CD8-positive, alpha-beta memory T cell (primary cell): ENCODE results near the gene NFIC. TPM values are rescaled to one million over a fixed set of nuclear protein-coding genes. Genes with fewer than 3 reads are reported as not detected.

Source experiments
- CTCF ChIA-PET: fragments of 350-600 bp; sonication (Branson Sonifier 250); formaldehyde crosslinking; loops from one replicate; lab custom pipeline; 2021; ENCODE audit warnings: antibody characterized with exemption; lab: Charles Lee
- POLR2A ChIA-PET: fragments of 350-600 bp; sonication (Branson Sonifier 250); formaldehyde crosslinking; loops from one replicate; lab custom pipeline; 2021; ENCODE audit warnings: antibody characterized with exemption; lab: Charles Lee
- DNase-seq, 5 donors: peaks; one replicate each; pipeline versions ENCODE4 v3.0.0 to v3.0.0-alpha.2; 2020 to 2022; ENCODE audit warnings: mixed read lengths in 1 of 5
- H3K27ac ChIP-seq: one replicate; pipeline ENCODE4 v1.7.0; 2013; ENCODE audit warnings: low read depth, mild to moderate bottlenecking, low read length, moderate library complexity
- H3K27me3 ChIP-seq: 2 replicates; pipeline ENCODE4 v1.7.0; 2013; ENCODE audit warnings: low read length, mild to moderate bottlenecking; ENCODE audit not compliant: insufficient read depth, poor library complexity, severe bottlenecking
- H3K36me3 ChIP-seq: 2 replicates; pipeline ENCODE4 v1.7.0; 2013; ENCODE audit warnings: mild to moderate bottlenecking, low read length, moderate library complexity; ENCODE audit not compliant: insufficient read depth
- H3K4me1 ChIP-seq: 2 replicates; pipeline ENCODE4 v1.7.0; 2013; ENCODE audit warnings: mild to moderate bottlenecking, low read length, moderate library complexity; ENCODE audit not compliant: insufficient read depth
- H3K4me3 ChIP-seq: 2 replicates; pipeline ENCODE4 v1.7.0; 2013; ENCODE audit warnings: mild to moderate bottlenecking, low read length
- H3K9me3 ChIP-seq: 2 replicates; pipeline ENCODE4 v1.7.0; 2013; ENCODE audit warnings: mild to moderate bottlenecking, low read length
- H3K27ac Mint-ChIP-seq, 8 donors: one replicate each; pipeline ENCODE4 v1.8.0; 2020 to 2021; ENCODE audit warnings: mixed read lengths in 8 of 8, mild to moderate bottlenecking in 6 of 8, inconsistent platforms in 3 of 8, moderate library complexity in 3 of 8
- H3K27me3 Mint-ChIP-seq, 2 donors: one replicate each; pipeline ENCODE4 v1.8.0; 2020 to 2021; ENCODE audit warnings: mixed read lengths in 2 of 2, mild to moderate bottlenecking in 1 of 2, moderate library complexity in 1 of 2
- H3K36me3 Mint-ChIP-seq, 3 donors: one replicate each; pipeline ENCODE4 v1.8.0; 2020 to 2021; ENCODE audit warnings: mixed read lengths in 3 of 3, inconsistent platforms in 1 of 3, mild to moderate bottlenecking in 1 of 3
- H3K4me1 Mint-ChIP-seq, 3 donors: one replicate each; pipeline ENCODE4 v1.8.0; 2020 to 2021; ENCODE audit warnings: mixed read lengths in 3 of 3, inconsistent platforms in 1 of 3, mild to moderate bottlenecking in 1 of 3
- H3K4me3 Mint-ChIP-seq, 7 donors: one replicate each; pipeline ENCODE4 v1.8.0; 2020 to 2021; ENCODE audit warnings: mixed read lengths in 7 of 7, mild to moderate bottlenecking in 6 of 7, moderate library complexity in 4 of 7, inconsistent platforms in 2 of 7
- H3K9me3 Mint-ChIP-seq, 5 donors: one replicate each; pipeline ENCODE4 v1.8.0; 2020 to 2022; ENCODE audit warnings: mixed read lengths in 5 of 5, mild to moderate bottlenecking in 3 of 5, moderate library complexity in 2 of 5, inconsistent platforms in 1 of 5
- polyA plus RNA-seq: library from polyadenylated mRNA; unstranded; fragments of 300-500 nt; fragmentation: Illumina TruSeq; gene quantifications from one replicate; pipeline ENCODE4 v1.2.3, GENCODE V29; 2021
- total RNA-seq, 2 experiments: library from RNA; stranded (reverse); gene quantifications; one replicate each; pipeline ENCODE4 v1.2.3, GENCODE V29; 2021

Gene NFIC
- total and polyA plus RNA-seq, 3 experiments from 2014 or later, result 16.1 to 19.4 (median 17.8) TPM

GRCh38 chr19:3469638-3470499, 103.5 kb downstream of the NFIC start:
- peaks cover 0 to 1% of the 10 kb centered on the region in 2 donors for H3K27me3 Mint-ChIP-seq
- no peaks in the 10 kb centered on the region for H3K36me3 Mint-ChIP-seq
- ChIA-PET CTCF (interaction anchor here (0.7 to 1.5 kb wide), 2 partner anchors 15 to 31 kb away, joined by 3 to 4 read pairs; no protein-coding TSS in a partner anchor), POLR2A (no interaction called here)
- Histone ChIP-seq H3K27me3 (no peaks in the 10 kb centered on the region), H3K9me3 (no peaks in the 10 kb centered on the region), H3K4me1 (no peaks in the 10 kb centered on the region), H3K27ac (no peak overlapping the region), H3K36me3 (no peaks in the 10 kb centered on the region), H3K4me3 (no peak overlapping the region)
- peak overlapping the region in 1 of 8 donors; percentile 33 for H3K27ac Mint-ChIP-seq
- no peak overlapping the region for H3K4me3 Mint-ChIP-seq
- no peaks in the 10 kb centered on the region for H3K9me3 Mint-ChIP-seq
- DNase-seq, result no peak
- no peaks in the 10 kb centered on the region for H3K4me1 Mint-ChIP-seq

- POLR2A ChIA-PET, result no interaction called here
- CTCF ChIA-PET, result interaction anchor here (0.7 kb wide), 1 partner anchor 31 kb away, joined by 3 read pairs; no protein-coding TSS in a partner anchor
These were observed 104.2 kb downstream of the NFIC start for GRCh38 chr19:3470500-3471128.

GRCh38 chr19:3471954-3472655, 105.7 kb downstream of the NFIC start:
- POLR2A ChIA-PET, result no interaction called here
- no peak overlapping the region for H3K27ac ChIP-seq

More at GRCh38 chr19:3470500-3471128, 104.2 kb downstream of the NFIC start:
- no peak overlapping the region for H3K27ac ChIP-seq
- H3K36me3 ChIP-seq, result no peaks in the 10 kb centered on the region
- H3K9me3 ChIP-seq, result no peaks in the 10 kb centered on the region
- Mint-ChIP-seq H3K27me3 (peaks cover 0 to 1% of the 10 kb centered on the region in 2 donors), H3K4me3 (no peak overlapping the region), H3K27ac (peak overlapping the region in 1 of 8 donors; percentile 68), H3K36me3 (no peaks in the 10 kb centered on the region), H3K4me1 (no peaks in the 10 kb centered on the region), H3K9me3 (no peaks in the 10 kb centered on the region)
- H3K27me3 ChIP-seq, result no peaks in the 10 kb centered on the region
- no peak for DNase-seq
- no peaks in the 10 kb centered on the region for H3K4me1 ChIP-seq
- no peak overlapping the region for H3K4me3 ChIP-seq

GRCh38 chr19:3474010-3474409, 107.6 kb downstream of the NFIC start:
- Histone ChIP-seq H3K36me3 (no peaks in the 10 kb centered on the region), H3K4me1 (peaks cover 3% of the 10 kb centered on the region), H3K27ac (no peak overlapping the region), H3K4me3 (no peak overlapping the region), H3K27me3 (no peaks in the 10 kb centered on the region), H3K9me3 (no peaks in the 10 kb centered on the region)
- DNase-seq, result no peak
- no peaks in the 10 kb centered on the region for H3K36me3 Mint-ChIP-seq
- POLR2A ChIA-PET, result no interaction called here
- H3K27ac Mint-ChIP-seq, result no peak overlapping the region
- peaks cover 8 to 12% (median 10%) of the 10 kb centered on the region in 3 donors for H3K4me1 Mint-ChIP-seq
- H3K9me3 Mint-ChIP-seq, result no peaks in the 10 kb centered on the region
- no peak overlapping the region for H3K4me3 Mint-ChIP-seq
- CTCF ChIA-PET, result interaction anchor here (1.3 kb wide), 1 partner anchor 144 kb away, joined by 3 read pairs; no protein-coding TSS in a partner anchor
- peaks cover 0 to 1% of the 10 kb centered on the region in 2 donors for H3K27me3 Mint-ChIP-seq

More at GRCh38 chr19:3471954-3472655, 105.7 kb downstream of the NFIC start:
- no peaks in the 10 kb centered on the region for H3K4me1 Mint-ChIP-seq
- no peaks in the 10 kb centered on the region for H3K36me3 Mint-ChIP-seq
- DNase-seq, result peak in 3 of 5 donors; percentile 23 to 26 (median 25)
- CTCF ChIA-PET, result interaction anchor here (1.0 to 2.4 kb wide), 6 partner anchors 11 to 418 kb away, joined by 3 to 10 read pairs (median 4); partner anchors contain the start of gene SMIM44
- no peaks in the 10 kb centered on the region for H3K27me3 ChIP-seq
- H3K27me3 Mint-ChIP-seq, result peaks cover 0 to 1% of the 10 kb centered on the region in 2 donors
- no peak overlapping the region for H3K27ac Mint-ChIP-seq
- no peaks in the 10 kb centered on the region for H3K36me3 ChIP-seq
- H3K9me3 ChIP-seq, result no peaks in the 10 kb centered on the region
- peak overlapping the region in 1 of 7 donors; percentile 48 for H3K4me3 Mint-ChIP-seq
- H3K4me3 ChIP-seq, result no peak overlapping the region
- H3K9me3 Mint-ChIP-seq, result no peaks in the 10 kb centered on the region
- no peaks in the 10 kb centered on the region for H3K4me1 ChIP-seq

- H3K4me3 ChIP-seq, result no peak overlapping the region
- no peak overlapping the region for H3K4me3 Mint-ChIP-seq
- H3K36me3 ChIP-seq, result no peaks in the 10 kb centered on the region
- no peak for DNase-seq
- POLR2A ChIA-PET, result no interaction called here
- no peak overlapping the region for H3K27ac Mint-ChIP-seq
- no peaks in the 10 kb centered on the region for H3K9me3 Mint-ChIP-seq
- CTCF ChIA-PET, result no interaction called here
- H3K9me3 ChIP-seq, result no peaks in the 10 kb centered on the region
- no peak overlapping the region for H3K27ac ChIP-seq
- no peaks in the 10 kb centered on the region for H3K36me3 Mint-ChIP-seq
- peaks cover 10 to 16% (median 12%) of the 10 kb centered on the region in 3 donors for H3K4me1 Mint-ChIP-seq
- no peaks in the 10 kb centered on the region for H3K27me3 ChIP-seq
- peaks cover 0 to 1% of the 10 kb centered on the region in 2 donors for H3K27me3 Mint-ChIP-seq
- H3K4me1 ChIP-seq, result peaks cover 9% of the 10 kb centered on the region
These were observed 108.2 kb downstream of the NFIC start for GRCh38 chr19:3474614-3475013.

- no peak overlapping the region for H3K4me3 ChIP-seq
- H3K27ac Mint-ChIP-seq, result no peak overlapping the region
- H3K4me1 Mint-ChIP-seq, result peaks cover 10 to 16% (median 12%) of the 10 kb centered on the region in 3 donors
- no peak overlapping the region for H3K27ac ChIP-seq
- CTCF ChIA-PET, result no interaction called here
- no peaks in the 10 kb centered on the region for H3K36me3 ChIP-seq
- no peaks in the 10 kb centered on the region for H3K36me3 Mint-ChIP-seq
- no peak for DNase-seq
- no peaks in the 10 kb centered on the region for H3K9me3 ChIP-seq
- no peak overlapping the region for H3K4me3 Mint-ChIP-seq
- H3K9me3 Mint-ChIP-seq, result no peaks in the 10 kb centered on the region
- peaks cover 9% of the 10 kb centered on the region for H3K4me1 ChIP-seq
- POLR2A ChIA-PET, result no interaction called here
- H3K27me3 ChIP-seq, result no peaks in the 10 kb centered on the region
- H3K27me3 Mint-ChIP-seq, result peaks cover 0 to 1% of the 10 kb centered on the region in 2 donors
These were observed 109.1 kb downstream of the NFIC start for GRCh38 chr19:3475449-3475848.

GRCh38 chr19:3476830-3477229, 110.4 kb downstream of the NFIC start:
- no peak overlapping the region for H3K27ac Mint-ChIP-seq
- no peak overlapping the region for H3K4me3 Mint-ChIP-seq

More at GRCh38 chr19:3476830-3477229, 110.4 kb downstream of the NFIC start:
- CTCF ChIA-PET, result no interaction called here
- no peaks in the 10 kb centered on the region for H3K36me3 Mint-ChIP-seq
- Histone ChIP-seq H3K27me3 (no peaks in the 10 kb centered on the region), H3K4me3 (no peak overlapping the region), H3K36me3 (no peaks in the 10 kb centered on the region), H3K9me3 (no peaks in the 10 kb centered on the region), H3K27ac (no peak overlapping the region), H3K4me1 (peaks cover 9% of the 10 kb centered on the region)
- no peaks in the 10 kb centered on the region for H3K9me3 Mint-ChIP-seq
- peaks cover 10 to 16% (median 12%) of the 10 kb centered on the region in 3 donors for H3K4me1 Mint-ChIP-seq
- no peak for DNase-seq
- H3K27me3 Mint-ChIP-seq, result no peaks in the 10 kb centered on the region
- POLR2A ChIA-PET, result no interaction called here
